SK-N-SH (cell line): ENCODE results near the gene PTPN5. TPM values are rescaled to one million over a fixed set of nuclear protein-coding genes. Genes with fewer than 3 reads are reported as not detected.
"Not testable (repeated sequence)": the region's sequence is repeated elsewhere in the genome, so short reads cannot be mapped to it uniquely, and the experiment has no call there.

ENCODE experiments used
- CTCF ChIA-PET: fragments of 300-600, 350-600 bp; formaldehyde crosslinking; extraction: SDS; loops from one replicate; lab custom pipeline; 2021; lab: Yijun Ruan, JAX
- POLR2A ChIA-PET: fragments of 350-600 bp; sonication (Branson Sonifier 250); formaldehyde crosslinking; extraction: SDS; loops from one replicate; lab custom pipeline; 2020; ENCODE audit warnings: antibody characterized with exemption, inconsistent platforms; lab: Yijun Ruan, JAX
- DNase-seq: peaks from one replicate; pipeline ENCODE4 v3.0.0; 2012
- H2AFZ ChIP-seq: fragments of 200-600 bp; sonication (generic); 2 replicates; pipeline ENCODE4 v1.8.1; 2016; ENCODE audit warnings: antibody characterized with exemption, mild to moderate bottlenecking, low read depth
- H3F3A ChIP-seq: fragments of 200-600 bp; sonication (generic); replicated peaks from 2 replicates; pipeline ENCODE3; 2016; ENCODE audit warnings: antibody characterized with exemption, mild to moderate bottlenecking; ENCODE audit not compliant: insufficient read depth
- H3K27ac ChIP-seq, 2 experiments: fragments of 200-500 bp in 1 of 2; fragments of 200-600 bp in 1 of 2; sonication (Bioruptor generic) in 1 of 2; sonication (generic), shearing (Covaris generic) in 1 of 2; 2 replicates each; pipeline versions ENCODE4 v1.5.1 to v1.6.1; 2014 to 2016; ENCODE audit warnings: low read depth in 2 of 2, inconsistent platforms in 1 of 2, low read length in 1 of 2, mild to moderate bottlenecking in 1 of 2, mixed read lengths in 1 of 2
- H3K27me3 ChIP-seq: fragments of 200-600 bp; sonication (generic), shearing (Covaris generic); 2 replicates; pipeline ENCODE4 v1.6.1; 2016; ENCODE audit warnings: mixed run types; ENCODE audit not compliant: insufficient read depth
- H3K36me3 ChIP-seq, 2 experiments: fragments of 200-500 bp in 1 of 2; fragments of 200-600 bp in 1 of 2; sonication (Bioruptor generic) in 1 of 2; sonication (generic) in 1 of 2; replicated peaks in 1 of 2; 2 replicates each; pipeline versions ENCODE3 to v1.5.1; 2014 to 2016; ENCODE audit warnings: low read length in 1 of 2, mild to moderate bottlenecking in 1 of 2; ENCODE audit not compliant: insufficient read depth in 2 of 2, control insufficient read depth in 1 of 2
- H3K4me1 ChIP-seq, 2 experiments: fragments of 200-500 bp in 1 of 2; fragments of 200-600 bp in 1 of 2; sonication (Bioruptor generic) in 1 of 2; sonication (generic), shearing (Covaris generic) in 1 of 2; 2 replicates each; pipeline versions ENCODE4 v1.5.1 to v1.6.1; 2014 to 2016; ENCODE audit warnings: low read depth in 1 of 2, low read length in 1 of 2, mixed run types in 1 of 2; ENCODE audit not compliant: insufficient read depth in 2 of 2, control insufficient read depth in 1 of 2
- H3K4me2 ChIP-seq: fragments of 200-600 bp; sonication (generic), shearing (Covaris generic); 2 replicates; pipeline ENCODE4 v1.6.1; 2017; ENCODE audit warnings: mixed run types
- H3K4me3 ChIP-seq, 2 experiments: fragments of 200-500 bp in 1 of 2; fragments of 200-600 bp in 1 of 2; sonication (Bioruptor generic) in 1 of 2; sonication (generic), shearing (Covaris generic) in 1 of 2; 2 replicates each; pipeline versions ENCODE4 v1.5.1 to v1.8.1; 2014 to 2016; ENCODE audit warnings: low read depth in 2 of 2, inconsistent platforms in 1 of 2, low read length in 1 of 2, mild to moderate bottlenecking in 1 of 2, mixed read lengths in 1 of 2, moderate library complexity in 1 of 2
- H3K79me2 ChIP-seq: fragments of 200-600 bp; sonication (generic); 2 replicates; pipeline ENCODE4 v1.8.1; 2017; ENCODE audit warnings: mild to moderate bottlenecking; ENCODE audit not compliant: insufficient read depth
- H3K9ac ChIP-seq: fragments of 200-600 bp; sonication (generic); 2 replicates; pipeline ENCODE4 v1.6.1; 2017; ENCODE audit warnings: mixed run types
- H3K9me2 ChIP-seq: fragments of 200-600 bp; sonication (generic); 2 replicates; pipeline ENCODE4 v1.6.1; 2017; ENCODE audit warnings: mixed run types
- H3K9me3 ChIP-seq: fragments of 200-600 bp; sonication (generic); 2 replicates; pipeline ENCODE4 v1.6.1; 2017; ENCODE audit warnings: mixed run types, mild to moderate bottlenecking, moderate library complexity
- H4K20me1 ChIP-seq: fragments of 200-600 bp; sonication (generic); 2 replicates; pipeline ENCODE4 v1.6.1; 2017; ENCODE audit warnings: mild to moderate bottlenecking, mixed run types; ENCODE audit not compliant: insufficient read depth
- EP300 ChIP-seq, 2 experiments: IDR thresholded peaks; 2 replicates each; pipeline versions ENCODE4 v1.4.0 to v1.6.1; 2012; ENCODE audit warnings: borderline replicate concordance in 1 of 2, low read depth in 1 of 2, low read length in 1 of 2
- IRF3 ChIP-seq: fragments of 150-350 bp; IDR thresholded peaks from 2 replicates; pipeline ENCODE4 v1.6.1; 2016; ENCODE audit warnings: mild to moderate bottlenecking, low read depth, low read length
- JUND ChIP-seq: IDR thresholded peaks from 2 replicates; pipeline ENCODE4 v1.4.0; 2012
- REST ChIP-seq: IDR thresholded peaks from 2 replicates; pipeline ENCODE4 v1.6.1; 2012; ENCODE audit warnings: mild to moderate bottlenecking, low read depth, low read length, moderate library complexity
- WGBS: methylation state at CpG from one replicate; pipeline ENCODE4 v1.1.6; 2017; ENCODE audit warnings: low lambda C conversion rate; 5-methylcytosine and 5-hydroxymethylcytosine counted together
- polyA plus RNA-seq, 3 experiments: library from polyadenylated mRNA; depleted of rRNA; stranded (reverse); fragments of >200 nt; gene quantifications; 2 replicates each; pipeline ENCODE4 v1.2.3, GENCODE V29; 2012

Gene PTPN5
- polyA plus RNA-seq, 1 of the 3 experiments (the other 2 are of a cell fraction), result not detected

DNA sequence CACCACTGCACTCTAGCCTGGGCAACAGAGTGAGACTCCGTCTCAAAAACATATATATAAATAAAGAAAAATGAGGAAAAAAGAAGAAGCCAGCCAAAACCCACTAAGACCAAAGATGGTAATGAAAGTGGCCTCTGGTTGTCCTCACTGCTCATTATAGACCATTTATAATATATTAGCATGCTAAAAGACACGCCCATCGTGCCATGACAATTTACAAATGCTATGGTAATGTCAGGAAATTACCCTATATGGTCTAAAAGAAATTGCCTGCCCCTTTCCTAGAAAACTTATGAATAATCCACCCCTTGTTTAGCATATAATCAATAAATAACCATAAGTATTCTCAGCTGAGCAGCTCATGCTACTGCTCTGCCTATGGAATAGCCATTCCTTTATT is 109.1 kb downstream of the PTPN5 start:
- 83% methylated on average over 3 of the region's 3 CpGs for WGBS
- Histone ChIP-seq H4K20me1 (no peaks in the 10 kb centered on the region), H3K9me2 (no peaks in the 10 kb centered on the region), H3K79me2 (no peaks in the 10 kb centered on the region), H3K4me1 (no peaks in the 10 kb centered on the region), H2AFZ (no peak overlapping the region), H3K4me3 (no peak overlapping the region), H3K27me3 (no peaks in the 10 kb centered on the region), H3K36me3 (no peaks in the 10 kb centered on the region), H3K9ac (no peak overlapping the region), H3K9me3 (no peaks in the 10 kb centered on the region), H3K27ac (no peak overlapping the region), H3F3A (no peaks in the 10 kb centered on the region), H3K4me2 (no peak overlapping the region)
- DNase-seq, result no peak
- TF ChIP-seq REST, result no peak
- no peak for TF ChIP-seq IRF3
- no peak for TF ChIP-seq JUND
- TF ChIP-seq EP300 (IDR thresholded peaks at IDR 0.05; ENCODE audit: borderline replicate concordance in 1 of 2, low read depth in 1 of 2, low read length in 1 of 2), result no peak
- POLR2A ChIA-PET, result no interaction called here
- CTCF ChIA-PET, result no interaction called here

- H3F3A ChIP-seq, H3K27me3 ChIP-seq, H2AFZ ChIP-seq, H3K79me2 ChIP-seq, H4K20me1 ChIP-seq, H3K27ac ChIP-seq, H3K9ac ChIP-seq, H3K4me2 ChIP-seq, H3K9me3 ChIP-seq, POLR2A ChIA-PET, H3K36me3 ChIP-seq, DNase-seq, H3K4me1 ChIP-seq, H3K9me2 ChIP-seq, CTCF ChIA-PET, H3K4me3 ChIP-seq: not testable (repeated sequence)
- WGBS, result 90% methylated on average over 1 of the region's 1 CpG
These were observed 109.6 kb downstream of the PTPN5 start for GRCh38 chr11:18681949-18682348.

Other genes with a start within 250 kb of the PTPN5 start
- gene UEVLD, start 203.1 kb downstream of the PTPN5 start, polyA plus RNA-seq (2012; rRNA removed), result 8.9 and 13.5 TPM in 2 replicates
- gene MISFA, start 192.0 kb downstream of the PTPN5 start, polyA plus RNA-seq (2012; rRNA removed), result 2.3 and 2.4 TPM in 2 replicates
- gene SPTY2D1, start 157.5 kb downstream of the PTPN5 start, polyA plus RNA-seq (2012; rRNA removed), result 5.3 and 8.6 TPM in 2 replicates
- 1.2 TPM in 2 replicates for gene TMEM86A, start 93.0 kb downstream of the PTPN5 start, polyA plus RNA-seq (2012; rRNA removed)
- gene IGSF22, start 65.6 kb downstream of the PTPN5 start, polyA plus RNA-seq (2012; rRNA removed), result 0.02 and 0.10 TPM in 2 replicates
- not detected in 2 replicates for gene MRGPRX1, start 147.6 kb upstream of the PTPN5 start, polyA plus RNA-seq (2012; rRNA removed)